Transverse colon (tissue), 4 donors: ENCODE results near the gene IRF2.

Experiments used
- EP300 ChIP-seq: sonication (generic); formaldehyde crosslinking; IDR thresholded peaks from one replicate; pipeline ENCODE4 v1.6.1; 2017; ENCODE audit warnings: antibody characterized with exemption, low read depth
- POLR2A ChIP-seq: fragments of 450-650 bp; IDR thresholded peaks from one replicate; pipeline ENCODE4 v1.6.1; 2016; ENCODE audit warnings: antibody characterized with exemption, mild to moderate bottlenecking, moderate library complexity
- POLR2AphosphoS5 ChIP-seq, 3 donors: sonication (generic); formaldehyde crosslinking; IDR thresholded peaks; one replicate each; pipeline ENCODE4 v1.6.1; 2016; ENCODE audit warnings: antibody characterized with exemption in 3 of 3
- TF ChIP-seq, protein P1 (sequence below), 5 experiments: fragments of 200-600 bp in 3 of 5; fragments of 450-650 bp in 2 of 5; sonication (generic) in 3 of 5; IDR thresholded peaks; 1 replicate in 2 of 5; 2 replicates in 3 of 5; pipeline ENCODE4 v1.5.1; 2016 to 2017; ENCODE audit warnings: antibody characterized with exemption in 5 of 5, inconsistent platforms in 3 of 5, mild to moderate bottlenecking in 2 of 5, moderate library complexity in 1 of 5

DNA sequence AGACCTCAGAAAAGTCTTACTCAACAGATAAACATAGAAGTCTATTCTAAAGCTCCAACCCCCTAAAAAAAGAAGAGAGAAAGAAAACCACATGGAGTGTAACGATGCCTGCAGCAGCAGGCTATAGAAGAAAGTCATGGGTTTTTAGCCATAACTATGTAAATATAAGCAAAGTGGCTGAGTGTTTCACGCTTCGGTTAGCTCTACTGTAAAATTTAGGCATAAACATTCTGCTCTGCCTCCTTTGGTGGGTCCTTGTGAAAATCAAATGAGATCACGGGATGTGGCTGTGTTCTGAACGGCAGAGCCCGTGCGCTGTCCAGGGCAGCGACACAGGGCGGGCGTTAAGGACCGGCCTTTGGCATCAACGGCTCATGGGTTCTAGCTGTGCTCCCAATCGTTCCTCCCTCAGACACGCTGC is 78.4 kb downstream of the IRF2 start:
- no peak for TF ChIP-seq POLR2AphosphoS5 (IDR thresholded peaks at IDR 0.05)
- no peak for TF ChIP-seq POLR2A
- TF ChIP-seq, protein P1, sequence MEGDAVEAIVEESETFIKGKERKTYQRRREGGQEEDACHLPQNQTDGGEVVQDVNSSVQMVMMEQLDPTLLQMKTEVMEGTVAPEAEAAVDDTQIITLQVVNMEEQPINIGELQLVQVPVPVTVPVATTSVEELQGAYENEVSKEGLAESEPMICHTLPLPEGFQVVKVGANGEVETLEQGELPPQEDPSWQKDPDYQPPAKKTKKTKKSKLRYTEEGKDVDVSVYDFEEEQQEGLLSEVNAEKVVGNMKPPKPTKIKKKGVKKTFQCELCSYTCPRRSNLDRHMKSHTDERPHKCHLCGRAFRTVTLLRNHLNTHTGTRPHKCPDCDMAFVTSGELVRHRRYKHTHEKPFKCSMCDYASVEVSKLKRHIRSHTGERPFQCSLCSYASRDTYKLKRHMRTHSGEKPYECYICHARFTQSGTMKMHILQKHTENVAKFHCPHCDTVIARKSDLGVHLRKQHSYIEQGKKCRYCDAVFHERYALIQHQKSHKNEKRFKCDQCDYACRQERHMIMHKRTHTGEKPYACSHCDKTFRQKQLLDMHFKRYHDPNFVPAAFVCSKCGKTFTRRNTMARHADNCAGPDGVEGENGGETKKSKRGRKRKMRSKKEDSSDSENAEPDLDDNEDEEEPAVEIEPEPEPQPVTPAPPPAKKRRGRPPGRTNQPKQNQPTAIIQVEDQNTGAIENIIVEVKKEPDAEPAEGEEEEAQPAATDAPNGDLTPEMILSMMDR (IDR thresholded peaks at IDR 0.05), result no peak
- TF ChIP-seq EP300, result no peak
